HEK293T (cell line): ENCODE measurements around the gene TNKS2.
A peak's percentile ranks its signal among the peaks of the same experiment; 100 is the strongest.

ENCODE experiments used
- CTCF ChIA-PET: fragments of 350-600 bp; formaldehyde crosslinking; extraction: SDS; loops from one replicate; lab custom pipeline; 2021; ENCODE audit warnings: antibody characterized with exemption, inconsistent platforms; lab: Yijun Ruan, JAX
- POLR2A ChIA-PET: fragments of 350-600 bp; formaldehyde crosslinking; extraction: SDS; loops from one replicate; lab custom pipeline; 2020; ENCODE audit warnings: antibody characterized with exemption, inconsistent platforms; lab: Yijun Ruan, JAX
- DNase-seq: peaks from one replicate; pipeline ENCODE4 v3.0.0; 2012; ENCODE audit warnings: mixed read lengths; ENCODE audit errors: extremely low spot score
- ARNT ChIP-seq: fragments of 450-650 bp; IDR thresholded peaks from 2 replicates; pipeline ENCODE4 v1.6.1; 2017; ENCODE audit warnings: mild to moderate bottlenecking
- BHLHE40 ChIP-seq: fragments of 450-650 bp; IDR thresholded peaks from 2 replicates; pipeline ENCODE4 v1.6.1; 2016; ENCODE audit warnings: mild to moderate bottlenecking, moderate library complexity, borderline replicate concordance
- CTBP1 ChIP-seq: fragments of 450-650 bp; IDR thresholded peaks from 2 replicates; pipeline ENCODE4 v1.6.1; 2016; ENCODE audit warnings: borderline replicate concordance
- ELF4 ChIP-seq: fragments of 450-650 bp; IDR thresholded peaks from 2 replicates; pipeline ENCODE4 v1.6.1; 2017; ENCODE audit warnings: antibody characterized with exemption
- FOXA1 ChIP-seq: fragments of 450-650 bp; IDR thresholded peaks from 2 replicates; pipeline ENCODE4 v1.6.1; 2016; ENCODE audit warnings: mild to moderate bottlenecking
- FOXK2 ChIP-seq: fragments of 450-650 bp; IDR thresholded peaks from 2 replicates; pipeline ENCODE4 v1.6.1; 2016; ENCODE audit warnings: mild to moderate bottlenecking
- FOXM1 ChIP-seq: fragments of 450-650 bp; IDR thresholded peaks from 2 replicates; pipeline ENCODE4 v1.6.1; 2017; ENCODE audit warnings: mild to moderate bottlenecking, borderline replicate concordance
- HDGF ChIP-seq: fragments of 450-650 bp; IDR thresholded peaks from 2 replicates; pipeline ENCODE4 v1.6.1; 2017; ENCODE audit warnings: antibody characterized with exemption, borderline replicate concordance
- L3MBTL2 ChIP-seq: fragments of 450-650 bp; conservative IDR thresholded peaks from 2 replicates; pipeline ENCODE4 v1.6.1; 2016; ENCODE audit warnings: mild to moderate bottlenecking
- LEF1 ChIP-seq: fragments of 450-650 bp; IDR thresholded peaks from 2 replicates; pipeline ENCODE4 v1.6.1; 2017; ENCODE audit warnings: mild to moderate bottlenecking, borderline replicate concordance
- NFRKB ChIP-seq: fragments of 450-650 bp; IDR thresholded peaks from 2 replicates; pipeline ENCODE4 v1.6.1; 2016; ENCODE audit warnings: mild to moderate bottlenecking, moderate library complexity
- PKNOX1 ChIP-seq: fragments of 450-650 bp; IDR thresholded peaks from 2 replicates; pipeline ENCODE4 v1.6.1; 2016
- SP1 ChIP-seq: fragments of 450-650 bp; IDR thresholded peaks from 2 replicates; pipeline ENCODE4 v1.6.1; 2017
- SUZ12 ChIP-seq: fragments of 450-650 bp; IDR thresholded peaks from 2 replicates; pipeline ENCODE4 v1.6.1; 2016; ENCODE audit warnings: mild to moderate bottlenecking
- TARDBP ChIP-seq: fragments of 450-650 bp; IDR thresholded peaks from 2 replicates; pipeline ENCODE4 v1.6.1; 2016
- ZNF384 ChIP-seq: fragments of 450-650 bp; IDR thresholded peaks from 2 replicates; pipeline ENCODE4 v1.6.1; 2016

Gene TNKS2

GRCh38 chr10:91897421-91897820 is 99.2 kb downstream of the TNKS2 start:
- ChIA-PET POLR2A (no interaction called here), CTCF (interaction anchor here (0.6 kb wide), 1 partner anchor 920 kb away, joined by 3 read pairs; no protein-coding TSS in a partner anchor)
- TF ChIP-seq SUZ12 (no peak), L3MBTL2 (no peak)
- no peak for DNase-seq

GRCh38 chr10:91901784-91902677 is 103.8 kb downstream of the TNKS2 start:
- TF ChIP-seq FOXM1: no peak
- no peak for TF ChIP-seq ZNF384
- no peak for TF ChIP-seq SP1
- TF ChIP-seq LEF1: no peak
- no peak for TF ChIP-seq L3MBTL2
- TF ChIP-seq FOXK2: no peak
- TF ChIP-seq PKNOX1: no peak
- no peak for TF ChIP-seq ELF4
- TF ChIP-seq HDGF: no peak
- TF ChIP-seq SUZ12: no peak
- no peak for TF ChIP-seq CTBP1
- TF ChIP-seq FOXA1: no peak
- TF ChIP-seq NFRKB: no peak
- TF ChIP-seq TARDBP: no peak
- TF ChIP-seq BHLHE40: no peak
- no peak for TF ChIP-seq ARNT
- POLR2A ChIA-PET: interaction anchor here (1.0 to 2.1 kb wide), 3 partner anchors 11 to 18 kb away, joined by 3 to 9 read pairs (median 3); no protein-coding TSS in a partner anchor
- CTCF ChIA-PET: no interaction called here
- DNase-seq: no peak

DNA sequence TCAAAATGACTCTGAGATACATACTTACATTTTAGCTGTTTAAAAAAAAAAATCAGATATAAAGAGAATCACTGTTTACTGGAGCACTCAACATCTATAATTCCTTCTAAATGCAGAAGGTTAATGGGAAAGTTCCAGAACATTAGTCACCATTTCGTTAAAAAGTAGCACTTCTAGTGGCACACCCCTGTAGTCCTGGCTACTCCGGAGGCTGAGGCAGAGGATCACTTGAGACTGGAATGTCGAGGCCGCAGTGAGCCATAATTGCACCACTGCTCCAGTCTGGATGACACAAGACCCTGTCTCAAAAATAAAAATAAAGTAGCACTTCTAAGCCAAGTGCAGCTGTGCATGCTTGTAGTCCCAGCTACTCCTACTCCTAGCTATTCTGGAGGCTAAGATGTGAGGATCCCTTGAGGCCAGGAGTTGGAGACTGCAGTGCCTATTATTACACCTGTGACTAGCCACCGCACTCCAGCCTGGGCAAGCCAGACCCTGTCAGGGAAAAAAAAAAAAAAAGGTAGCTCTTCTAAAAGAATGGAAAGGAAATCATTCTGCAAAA is 108.9 kb downstream of the TNKS2 start:
- ChIA-PET POLR2A (interaction anchor here (1.0 to 2.5 kb wide), 3 partner anchors 11 to 23 kb away, joined by 4 to 15 read pairs (median 15); no protein-coding TSS in a partner anchor), CTCF (interaction anchor here (0.7 kb wide), 2 partner anchors 11 to 51 kb away, joined by 3 to 6 read pairs; no protein-coding TSS in a partner anchor)
- TF ChIP-seq SUZ12: no peak
- no peak for TF ChIP-seq PKNOX1
- TF ChIP-seq FOXM1: no peak
- no peak for TF ChIP-seq FOXA1
- no peak for TF ChIP-seq L3MBTL2
- no peak for TF ChIP-seq FOXK2
- DNase-seq: no peak

GRCh38 chr10:91907914-91908336 is 109.7 kb downstream of the TNKS2 start:
- POLR2A ChIA-PET: interaction anchor here (0.7 to 2.5 kb wide), 7 partner anchors 12 to 92 kb away, joined by 3 to 15 read pairs (median 4); partner anchors contain the start of gene BTAF1
- peak; percentile 14 for DNase-seq

GRCh38 chr10:91908337-91909116 is 110.3 kb downstream of the TNKS2 start:
- POLR2A ChIA-PET: interaction anchor here (0.7 to 2.5 kb wide), 9 partner anchors 12 to 111 kb away, joined by 3 to 15 read pairs (median 4); partner anchors contain the start of genes BTAF1 and TNKS2
- DNase-seq: peak; percentile 80
- TF ChIP-seq L3MBTL2: peak; percentile 93
- no peak for TF ChIP-seq TARDBP
- no peak for TF ChIP-seq BHLHE40
- CTCF ChIA-PET: interaction anchor here (1.2 kb wide), 1 partner anchor 149 kb away, joined by 4 read pairs; no protein-coding TSS in a partner anchor

More at GRCh38 chr10:91907914-91908336, 109.7 kb downstream of the TNKS2 start:
- CTCF ChIA-PET: interaction anchor here (0.7 to 1.2 kb wide), 3 partner anchors 10 to 149 kb away, joined by 3 to 6 read pairs (median 4); no protein-coding TSS in a partner anchor
- no peak for TF ChIP-seq ELF4
- no peak for TF ChIP-seq SP1
- TF ChIP-seq BHLHE40: no peak
- TF ChIP-seq L3MBTL2: 0 out of 2 replicates have a peak, but pooled peaks have one; percentile 20
- no peak for TF ChIP-seq SUZ12
- TF ChIP-seq NFRKB: no peak

GRCh38 chr10:91909117-91909677 is 111.0 kb downstream of the TNKS2 start, which contains the start of gene FGFBP3:
FGFBP3 (minus strand) TSS chr10:91909486; CDS start chr10:91908969, 517 bp downstream.
- TF ChIP-seq PKNOX1: no peak
- no peak for TF ChIP-seq NFRKB
- no peak for TF ChIP-seq ZNF384
- no peak for TF ChIP-seq CTBP1
- TF ChIP-seq L3MBTL2: peak; percentile 52; the same call in 1 of the 2 replicates
- ChIA-PET POLR2A (interaction anchor here (1.0 to 2.5 kb wide), 6 partner anchors 12 to 111 kb away, joined by 3 to 15 read pairs (median 8); partner anchors contain the start of genes BTAF1 and TNKS2), CTCF (interaction anchor here (1.2 kb wide), 1 partner anchor 150 kb away, joined by 4 read pairs; no protein-coding TSS in a partner anchor)
- DNase-seq: peak; percentile 52
